HG02610 (cell line): ENCODE results near the gene ATXN7.

Experiments used
- ATAC-seq: cut with Tn5 transposase; IDR thresholded peaks from one replicate; pipeline ENCODE4 v1.9.1; 2021; ENCODE audit warnings: mild to moderate bottlenecking, moderate library complexity; ENCODE audit not compliant: unreplicated experiment

ATXN7 gene

GRCh38 chr3:63863150-63864007 lies at the start of gene ATXN7, which contains the start of gene THOC7:
Gene ATXN7 (plus strand): TSS chr3:63863867. CDS start chr3:63912599, 48,732 bp downstream.
Gene THOC7 (minus strand): TSS chr3:63863805. CDS start chr3:63863790, 15 bp downstream.
- peak; percentile 69 for ATAC-seq

GRCh38 chr3:63814237-63814636 lies 49.4 kb upstream of the ATXN7 start:
- ATAC-seq, result no peak

GRCh38 chr3:63817225-63817624 lies 46.4 kb upstream of the ATXN7 start:
- no peak for ATAC-seq

GRCh38 chr3:63818282-63819150 lies 45.2 kb upstream of the ATXN7 start:
- ATAC-seq, result peak; percentile 78

- no peak for ATAC-seq
Observed at GRCh38 chr3:63819151-63819398, 44.6 kb upstream of the ATXN7 start, which contains the start of gene C3orf49. Gene C3orf49 (plus strand): TSS chr3:63819299. CDS start chr3:63819472, 173 bp downstream.

- no peak for ATAC-seq
Observed at GRCh38 chr3:63824309-63824708, 39.4 kb upstream of the ATXN7 start.

GRCh38 chr3:63830526-63830925 lies 33.1 kb upstream of the ATXN7 start:
- no peak for ATAC-seq

GRCh38 chr3:63832395-63832794 lies 31.3 kb upstream of the ATXN7 start:
- no peak for ATAC-seq

GRCh38 chr3:63841704-63842103 lies 22.0 kb upstream of the ATXN7 start:
- ATAC-seq, result no peak

- no peak for ATAC-seq
Observed at GRCh38 chr3:63842127-63842526, 21.5 kb upstream of the ATXN7 start.

- ATAC-seq, result no peak
Observed at GRCh38 chr3:63845215-63845614, 18.5 kb upstream of the ATXN7 start.

- ATAC-seq, result no peak
Observed at GRCh38 chr3:63847718-63848450, 15.8 kb upstream of the ATXN7 start.

GRCh38 chr3:63849175-63849574 lies 14.5 kb upstream of the ATXN7 start:
- ATAC-seq, result no peak

GRCh38 chr3:63851287-63851686 lies 12.4 kb upstream of the ATXN7 start:
- ATAC-seq, result no peak

- no peak for ATAC-seq
Observed at GRCh38 chr3:63853106-63853505, 10.6 kb upstream of the ATXN7 start.

GRCh38 chr3:63855333-63855940 lies 8.2 kb upstream of the ATXN7 start:
- no peak for ATAC-seq

- no peak for ATAC-seq
Observed at GRCh38 chr3:63857311-63857710, 6.4 kb upstream of the ATXN7 start.

- ATAC-seq, result no peak
Observed at GRCh38 chr3:63860776-63861175, 2.9 kb upstream of the ATXN7 start.

- ATAC-seq, result no peak
Observed at GRCh38 chr3:63861306-63861705, 2.4 kb upstream of the ATXN7 start.

- peak; percentile 3 for ATAC-seq
Observed at GRCh38 chr3:63862804-63863149, 890 bp upstream of the ATXN7 start.
